ENCODE results near the gene NUP62. TPM values are rescaled to one million over a fixed set of nuclear protein-coding genes. Genes with fewer than 3 reads are reported as not detected.

Gene NUP62
- total and polyA plus RNA-seq, 2 experiments from 2014 or later = 35.1 to 38.5 TPM

GRCh38 chr19:49953416-49953815, 24.1 kb upstream of the NUP62 start:
- H3K4me2 ChIP-seq (ENCODE audit: unreplicated experiment) = no peak overlapping the region
- no peak overlapping the region for H3K9ac ChIP-seq
- in situ Hi-C loops (cut with MboI) = no loop called here
- H2AFZ ChIP-seq = no peak overlapping the region
- no peaks in the 10 kb centered on the region for H3K9me3 ChIP-seq (ENCODE audit: low read depth)
- no peak overlapping the region for H3K27ac ChIP-seq
- H3K4me1 ChIP-seq (ENCODE audit: insufficient read depth) = no peaks in the 10 kb centered on the region; the same call in 1 of the 2 replicates
- WGBS, 2 experiments (ENCODE audit: low coverage in 1 of 2, low lambda C conversion rate in 2 of 2, missing lambda C conversion rate in 2 of 2) = 70 to 73% methylated on average over 6 to 7 of the region's 7 CpGs
- H4K20me1 ChIP-seq (ENCODE audit: insufficient read depth) = no peaks in the 10 kb centered on the region
- H3K36me3 ChIP-seq (ENCODE audit: low read depth) = no peaks in the 10 kb centered on the region
- H3K27me3 ChIP-seq (replicated peaks; ENCODE audit: insufficient read depth) = peaks cover 10% of the 10 kb centered on the region
- no peak for TF ChIP-seq EZH2 (IDR thresholded peaks at IDR 0.05; ENCODE audit: insufficient read depth, poor library complexity, severe bottlenecking)
- no peak for TF ChIP-seq EZH2phosphoT487 (IDR thresholded peaks at IDR 0.05; ENCODE audit: insufficient read depth, low read depth)
- H3K4me3 ChIP-seq = no peak overlapping the region
- no peaks in the 10 kb centered on the region for H3K9me2 ChIP-seq (ENCODE audit: insufficient read depth)
- H3F3A ChIP-seq (ENCODE audit: insufficient read depth) = no peaks in the 10 kb centered on the region
- no peak for DNase-seq
- H3K79me2 ChIP-seq (ENCODE audit: insufficient read depth) = no peaks in the 10 kb centered on the region

- H3K9me2 ChIP-seq (ENCODE audit: insufficient read depth) = no peaks in the 10 kb centered on the region
- H3K79me2 ChIP-seq (ENCODE audit: insufficient read depth) = no peaks in the 10 kb centered on the region
- peaks cover 10% of the 10 kb centered on the region for H3K27me3 ChIP-seq (replicated peaks; ENCODE audit: insufficient read depth)
- no peak for TF ChIP-seq EZH2 (IDR thresholded peaks at IDR 0.05; ENCODE audit: insufficient read depth, poor library complexity, severe bottlenecking)
- TF ChIP-seq EZH2phosphoT487 (IDR thresholded peaks at IDR 0.05; ENCODE audit: insufficient read depth, low read depth) = no peak
- no peaks in the 10 kb centered on the region for H3F3A ChIP-seq (ENCODE audit: insufficient read depth)
- H4K20me1 ChIP-seq (ENCODE audit: insufficient read depth) = no peaks in the 10 kb centered on the region
- H3K4me1 ChIP-seq (ENCODE audit: insufficient read depth) = no peaks in the 10 kb centered on the region; the same call in 1 of the 2 replicates
- no peak overlapping the region for H3K4me3 ChIP-seq
- no peak overlapping the region for H3K9ac ChIP-seq
- H3K9me3 ChIP-seq (ENCODE audit: low read depth) = no peaks in the 10 kb centered on the region
- WGBS, 2 experiments (ENCODE audit: low coverage in 1 of 2, low lambda C conversion rate in 2 of 2, missing lambda C conversion rate in 2 of 2) = 60 to 62% methylated on average over 13 of the region's 13 CpGs
- H3K4me2 ChIP-seq (ENCODE audit: unreplicated experiment) = no peak overlapping the region
- no peak for DNase-seq
- no peak overlapping the region for H2AFZ ChIP-seq
- no peak overlapping the region for H3K27ac ChIP-seq
- in situ Hi-C loops (cut with MboI) = no loop called here
- no peaks in the 10 kb centered on the region for H3K36me3 ChIP-seq (ENCODE audit: low read depth)
Observed at GRCh38 chr19:49952906-49953305, 23.6 kb upstream of the NUP62 start.

GRCh38 chr19:49952479-49952836, 23.2 kb upstream of the NUP62 start:
- no peaks in the 10 kb centered on the region for H3F3A ChIP-seq (ENCODE audit: insufficient read depth)
- no peaks in the 10 kb centered on the region for H3K9me3 ChIP-seq (ENCODE audit: low read depth)
- in situ Hi-C loops (cut with MboI) = no loop called here
- no peaks in the 10 kb centered on the region for H3K36me3 ChIP-seq (ENCODE audit: low read depth)
- H3K4me1 ChIP-seq (ENCODE audit: insufficient read depth) = no peaks in the 10 kb centered on the region; the same call in 1 of the 2 replicates
- no peaks in the 10 kb centered on the region for H4K20me1 ChIP-seq (ENCODE audit: insufficient read depth)
- H3K4me3 ChIP-seq = no peak overlapping the region
- H3K27me3 ChIP-seq (replicated peaks; ENCODE audit: insufficient read depth) = peaks cover 10% of the 10 kb centered on the region
- no peaks in the 10 kb centered on the region for H3K9me2 ChIP-seq (ENCODE audit: insufficient read depth)
- H3K79me2 ChIP-seq (ENCODE audit: insufficient read depth) = no peaks in the 10 kb centered on the region
- H2AFZ ChIP-seq = no peak overlapping the region
- no peak for DNase-seq
- TF ChIP-seq EZH2 (IDR thresholded peaks at IDR 0.05; ENCODE audit: insufficient read depth, poor library complexity, severe bottlenecking) (no peak), EZH2phosphoT487 (IDR thresholded peaks at IDR 0.05; ENCODE audit: insufficient read depth, low read depth) (no peak)
- H3K4me2 ChIP-seq (ENCODE audit: unreplicated experiment) = no peak overlapping the region
- H3K9ac ChIP-seq = no peak overlapping the region
- H3K27ac ChIP-seq = no peak overlapping the region

- Histone ChIP-seq H3K27me3 (replicated peaks; ENCODE audit: insufficient read depth) (peaks cover 10% of the 10 kb centered on the region), H3K4me2 (ENCODE audit: unreplicated experiment) (no peak overlapping the region), H3K27ac (no peak overlapping the region), H3K4me1 (ENCODE audit: insufficient read depth) (no peaks in the 10 kb centered on the region; the same call in 1 of the 2 replicates), H3K9ac (no peak overlapping the region), H3K9me3 (ENCODE audit: low read depth) (no peaks in the 10 kb centered on the region), H3K4me3 (no peak overlapping the region), H3K36me3 (ENCODE audit: low read depth) (no peaks in the 10 kb centered on the region), H3F3A (ENCODE audit: insufficient read depth) (no peaks in the 10 kb centered on the region), H2AFZ (no peak overlapping the region), H4K20me1 (ENCODE audit: insufficient read depth) (no peaks in the 10 kb centered on the region), H3K79me2 (ENCODE audit: insufficient read depth) (no peaks in the 10 kb centered on the region), H3K9me2 (ENCODE audit: insufficient read depth) (no peaks in the 10 kb centered on the region)
- DNase-seq = no peak
- 70 to 76% methylated on average over 9 of the region's 9 CpGs for WGBS, 2 experiments (ENCODE audit: low coverage in 1 of 2, low lambda C conversion rate in 2 of 2, missing lambda C conversion rate in 2 of 2)
- in situ Hi-C loops (cut with MboI) = no loop called here
- TF ChIP-seq EZH2 (IDR thresholded peaks at IDR 0.05; ENCODE audit: insufficient read depth, poor library complexity, severe bottlenecking) = no peak
- no peak for TF ChIP-seq EZH2phosphoT487 (IDR thresholded peaks at IDR 0.05; ENCODE audit: insufficient read depth, low read depth)
Observed at GRCh38 chr19:49951806-49952478, 22.6 kb upstream of the NUP62 start.

Data from GM23248 (cell line).